Cerebellar nuclear complex (tissue), 1 donor: ENCODE data around the gene SPINK4.

Experiments
- DNase-seq, 2 experiments: peaks; one replicate each; lab custom pipeline; 2025; lab: John Stamatoyannopoulos, UW

SPINK4 gene

DNA sequence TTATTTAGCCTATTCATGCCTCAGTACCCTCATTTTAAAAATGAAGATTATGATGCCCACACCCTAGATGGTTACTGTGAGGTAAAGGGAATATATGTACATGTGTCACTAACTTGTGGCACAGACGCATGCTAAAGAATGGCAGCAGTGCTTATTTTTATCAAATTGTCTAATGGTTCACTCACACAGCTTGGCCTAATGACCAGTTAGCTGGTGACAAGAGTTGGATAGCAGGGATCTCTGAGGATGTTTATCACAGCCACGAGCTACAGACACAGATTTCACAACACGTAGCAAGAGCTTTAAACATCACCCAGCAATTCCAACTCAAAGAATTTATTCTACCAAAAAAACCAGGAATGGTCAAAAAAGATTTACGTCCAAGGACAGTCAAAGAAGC lies 17.3 kb downstream of the SPINK4 start:
- DNase-seq: no peak

DNA sequence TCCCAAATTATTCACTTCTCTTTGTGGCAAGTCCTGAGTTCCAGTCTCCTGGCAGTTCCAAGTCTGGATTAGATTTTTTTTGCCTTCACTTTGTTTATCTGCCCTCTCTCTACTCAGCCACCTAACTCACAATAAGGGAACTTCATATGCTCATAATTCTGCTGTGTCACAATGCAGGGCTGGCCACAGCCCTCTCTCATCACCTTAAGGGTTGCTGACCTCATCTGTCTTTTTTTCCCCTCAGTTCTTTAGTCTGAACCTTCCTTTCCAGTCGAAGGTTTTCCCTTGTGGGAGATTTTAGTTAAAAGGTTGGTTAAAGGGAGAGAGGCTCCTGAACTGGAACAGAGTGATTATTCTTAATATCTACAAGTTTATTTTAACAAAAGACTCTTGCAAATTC lies 20.4 kb downstream of the SPINK4 start:
- DNase-seq: no peak

DNA sequence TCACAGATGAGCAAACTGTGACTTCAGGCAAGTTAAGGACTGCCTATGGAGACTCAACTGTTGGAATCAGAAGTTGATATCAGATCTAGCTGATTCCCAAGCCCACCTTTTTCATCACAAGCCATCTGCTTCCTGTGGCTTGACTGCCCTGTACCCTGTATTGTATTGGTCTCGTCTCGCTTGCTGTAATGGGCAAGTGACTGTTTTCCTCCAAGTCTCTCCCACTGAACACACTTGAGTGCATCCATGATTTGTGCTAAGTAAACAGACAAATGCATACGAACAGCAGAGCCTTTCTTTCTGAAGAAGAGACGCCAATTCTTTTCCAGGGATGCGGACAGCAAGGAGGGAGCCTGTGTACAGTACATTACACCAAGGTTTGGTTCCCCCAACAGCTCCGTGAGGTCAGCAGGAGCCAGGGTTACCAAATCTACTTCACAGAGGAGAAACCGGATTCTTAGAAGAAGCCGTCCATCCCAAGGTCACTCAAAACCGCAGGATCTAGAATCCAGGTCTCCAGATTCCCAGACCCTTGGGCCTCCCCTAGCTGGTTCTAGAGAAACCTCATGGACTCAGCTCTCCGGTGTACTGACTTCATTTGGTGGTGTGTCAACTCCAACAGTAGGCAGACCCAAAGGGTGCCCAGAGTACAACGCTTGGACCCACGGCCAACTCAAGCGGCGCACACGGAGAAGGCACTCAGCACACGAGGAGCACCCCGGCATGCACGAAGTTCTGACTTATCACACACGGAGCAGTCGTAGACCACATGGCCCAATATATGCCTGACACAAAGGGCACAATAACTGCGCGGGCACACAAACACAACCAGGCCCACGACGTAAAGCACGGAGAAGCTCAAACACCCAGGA lies 23.4 kb downstream of the SPINK4 start:
- DNase-seq: no peak

DNA sequence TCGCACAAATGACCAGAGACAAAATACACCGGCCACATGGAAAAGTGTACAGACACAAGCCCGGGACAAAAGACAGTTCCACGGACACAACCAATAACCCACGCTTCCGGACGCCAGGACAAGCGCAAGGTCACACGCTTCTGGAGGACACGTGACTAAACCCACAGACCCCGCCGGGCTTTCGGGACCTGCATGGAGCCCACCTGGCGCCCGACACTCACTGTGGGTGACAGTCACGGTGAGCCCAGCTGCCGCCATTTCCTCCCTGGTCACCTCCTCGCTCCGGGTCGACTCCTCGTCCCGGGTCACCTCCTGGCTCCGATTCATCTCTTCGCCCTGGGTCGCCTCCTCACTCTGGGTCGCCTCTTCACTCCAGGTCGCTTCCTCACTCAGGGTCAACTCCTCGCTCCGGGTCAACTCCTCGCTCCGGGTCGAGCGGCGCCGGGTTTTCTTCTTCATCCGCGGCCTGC lies 24.1 kb downstream of the SPINK4 start:
- DNase-seq: no peak

DNA sequence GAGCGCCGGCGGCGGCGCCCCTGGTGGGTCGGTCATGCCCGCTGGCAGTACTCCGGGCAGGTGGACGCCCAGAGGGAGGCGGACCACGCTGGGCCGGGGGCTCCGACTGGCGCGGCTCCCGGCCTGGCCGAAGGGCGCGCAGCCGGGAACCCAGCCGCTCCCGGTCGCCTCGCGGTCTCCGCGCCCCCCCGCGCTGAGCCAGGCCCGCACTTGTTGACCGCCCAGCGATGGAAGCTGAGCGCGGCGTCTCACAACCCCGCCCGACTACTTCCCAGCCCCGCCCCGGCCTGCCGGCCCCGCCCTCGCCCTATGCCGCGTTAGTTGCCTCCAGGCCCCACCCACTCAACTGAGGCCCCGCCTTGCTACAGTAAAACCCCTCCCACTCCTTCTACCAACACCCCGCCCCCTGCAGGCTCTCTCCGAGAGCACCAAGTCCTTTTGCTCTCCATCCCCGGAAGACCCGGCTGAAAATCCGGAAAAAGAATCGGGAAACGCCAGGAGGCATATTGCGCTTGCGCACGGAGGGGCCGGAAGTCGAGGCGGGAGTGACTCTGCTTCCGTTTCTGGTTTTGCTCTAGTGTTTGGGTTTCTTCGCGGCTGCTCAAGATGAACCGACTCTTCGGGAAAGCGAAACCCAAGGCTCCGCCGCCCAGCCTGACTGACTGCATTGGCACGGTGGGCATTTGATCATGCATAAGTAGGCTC lies 24.7 kb downstream of the SPINK4 start, which contains the start of the genes BAG1 and CHMP5:
TSS of gene BAG1 (minus strand) at position 236 of the 705 bp plus-strand sequence.
TSS of gene CHMP5 (plus strand) at position 577 of the 705 bp plus-strand sequence. CDS start at position 607, 30 bp downstream.
- DNase-seq: peak; percentile 96 to 97

DNA sequence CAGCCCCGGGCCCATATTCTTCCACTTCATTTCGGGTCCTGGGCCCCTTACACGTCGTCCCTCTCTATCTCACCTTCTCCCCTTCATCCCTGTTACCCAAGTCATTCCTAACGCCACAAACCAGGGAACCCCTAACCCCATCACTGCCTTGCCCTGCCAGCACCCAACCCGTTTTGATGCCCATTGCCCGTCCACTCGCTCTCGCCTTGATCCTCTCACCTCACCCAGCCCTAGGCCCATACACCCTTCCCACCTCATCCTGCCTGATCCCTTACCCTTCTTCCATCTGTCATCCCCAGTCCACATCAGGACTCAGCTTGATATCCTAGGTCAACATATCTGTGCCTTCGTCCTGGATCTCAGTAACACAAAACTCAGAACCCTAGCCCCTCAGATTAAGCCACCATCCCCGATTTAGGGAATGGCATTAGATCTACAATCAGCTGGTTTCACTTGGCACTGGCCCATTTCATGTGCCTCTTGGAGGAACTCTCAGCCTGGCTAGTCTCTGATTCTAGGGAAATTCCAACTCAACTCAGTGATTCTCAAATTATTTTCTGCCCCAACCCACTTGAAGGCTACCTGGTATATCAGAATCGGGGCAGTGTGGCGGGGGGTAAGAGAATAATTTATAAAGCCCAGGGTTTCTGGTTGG lies 25.4 kb downstream of the SPINK4 start:
- DNase-seq: no peak

DNA sequence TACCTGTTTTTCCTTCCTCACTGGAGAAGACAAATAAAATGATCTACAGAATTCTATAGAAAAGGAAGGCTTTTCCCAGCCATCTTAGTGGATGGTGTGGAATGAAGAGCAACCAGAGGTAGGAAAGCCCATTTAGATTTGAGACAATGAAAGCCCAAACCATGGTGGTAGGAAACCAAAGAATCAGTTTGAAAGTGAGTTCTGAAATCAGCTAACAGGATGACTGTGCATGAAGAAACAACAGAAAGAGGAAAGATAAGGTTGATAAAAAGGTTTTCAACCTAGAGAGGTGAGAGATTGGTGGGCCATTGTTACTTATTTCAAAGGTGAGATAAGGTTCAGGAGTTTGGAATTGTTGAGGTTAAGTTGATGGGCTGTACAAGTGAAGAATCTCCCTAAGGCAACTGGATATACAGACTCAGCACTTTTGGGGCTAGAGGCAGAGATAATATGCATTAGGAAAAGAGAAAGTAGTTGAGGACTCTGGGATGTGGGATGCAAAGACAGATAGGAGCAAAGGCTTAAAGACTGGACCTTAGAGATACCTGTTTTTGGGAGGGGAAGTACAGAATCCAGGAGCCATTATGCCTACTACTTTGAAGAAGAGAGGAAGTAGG lies 27.3 kb downstream of the SPINK4 start:
- DNase-seq: no peak

DNA sequence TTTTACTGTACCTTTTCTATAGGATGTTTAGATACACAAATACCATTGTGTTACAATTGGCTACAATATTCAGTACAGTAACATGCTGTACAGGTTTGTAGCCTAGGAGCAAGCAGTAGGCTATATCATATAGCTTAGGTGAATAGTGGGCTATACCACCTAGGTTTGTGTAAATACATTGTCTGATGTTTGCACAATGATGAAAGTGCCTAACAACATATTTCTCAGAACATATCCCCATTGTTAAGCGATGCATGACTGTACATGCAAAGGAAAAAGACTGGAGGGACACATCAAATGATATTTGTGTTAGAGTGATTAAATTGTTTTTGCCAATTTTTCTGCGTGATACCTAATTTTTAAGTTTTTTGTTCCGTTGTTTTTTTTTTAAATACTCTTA lies 30.2 kb downstream of the SPINK4 start:
- no peak for DNase-seq

DNA sequence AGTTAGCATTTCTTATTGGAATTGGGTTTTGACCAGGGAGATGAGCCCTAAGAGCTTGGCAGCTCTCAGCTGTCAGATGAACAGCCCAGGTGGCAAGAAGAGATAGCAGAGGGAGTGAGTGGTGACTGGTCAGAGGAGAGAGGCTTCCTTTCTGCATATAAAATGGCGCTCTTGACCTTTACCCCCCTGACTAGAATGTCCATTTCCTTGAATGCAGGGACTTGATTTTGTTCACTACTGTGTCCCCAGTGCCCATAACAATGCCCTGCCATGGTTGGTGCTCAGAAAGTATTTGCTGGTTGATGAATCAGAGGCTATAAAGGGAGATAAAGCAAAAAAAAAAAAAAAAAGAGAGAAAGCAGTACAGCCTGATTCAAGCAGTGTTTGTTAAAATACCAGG lies 32.1 kb downstream of the SPINK4 start:
- no peak for DNase-seq

DNA sequence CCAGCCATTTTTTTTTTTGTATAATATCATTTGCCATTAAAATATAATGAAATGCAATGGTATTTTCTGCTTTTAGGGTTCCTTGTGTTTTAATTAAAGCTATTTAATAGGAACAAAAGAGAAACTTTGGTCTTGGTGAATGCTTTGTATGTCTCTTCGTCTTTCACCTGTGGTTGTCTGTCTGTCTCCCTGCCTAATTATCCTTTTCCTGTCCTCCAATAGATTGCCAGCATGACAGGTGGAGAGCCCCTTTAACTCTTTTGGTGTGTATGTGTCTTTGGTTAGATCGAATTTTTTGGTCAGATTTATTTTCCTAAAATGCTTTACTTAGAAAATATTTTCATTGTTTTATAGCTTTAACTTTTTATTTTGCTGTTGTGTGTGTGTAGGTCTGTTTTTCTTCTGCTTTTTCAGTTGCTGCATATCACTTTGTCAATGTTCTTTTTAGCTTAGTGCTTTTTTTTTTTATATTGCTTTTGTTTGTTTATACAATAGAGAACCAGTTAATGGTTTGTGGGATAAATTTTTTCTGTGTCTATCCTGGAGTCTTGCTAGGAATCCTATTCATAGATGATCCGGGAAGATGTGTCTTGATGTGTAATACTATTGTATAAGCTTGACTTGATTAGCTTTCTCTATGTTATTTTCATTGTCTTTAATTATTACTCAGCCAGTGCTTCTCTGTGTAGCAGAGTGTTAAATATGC lies 33.5 kb downstream of the SPINK4 start:
- no peak for DNase-seq

DNA sequence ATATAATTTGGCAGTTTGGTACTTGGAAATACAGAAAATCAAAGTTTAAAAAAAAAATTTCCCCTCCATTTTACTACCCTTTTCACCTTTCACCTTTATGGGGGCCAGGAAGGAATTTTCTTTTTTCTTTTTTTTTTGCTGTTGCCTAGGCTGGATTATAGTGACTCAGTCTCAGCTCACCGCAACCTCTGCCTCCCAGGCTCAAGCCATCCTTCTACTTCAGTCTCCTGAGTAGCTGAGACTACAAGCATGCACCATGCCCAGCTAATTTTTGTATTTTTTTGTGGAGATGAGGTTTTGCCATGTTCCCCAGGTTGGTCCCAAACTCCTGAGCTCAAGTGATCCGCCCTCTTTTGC lies 34.0 kb downstream of the SPINK4 start:
- no peak for DNase-seq

DNA sequence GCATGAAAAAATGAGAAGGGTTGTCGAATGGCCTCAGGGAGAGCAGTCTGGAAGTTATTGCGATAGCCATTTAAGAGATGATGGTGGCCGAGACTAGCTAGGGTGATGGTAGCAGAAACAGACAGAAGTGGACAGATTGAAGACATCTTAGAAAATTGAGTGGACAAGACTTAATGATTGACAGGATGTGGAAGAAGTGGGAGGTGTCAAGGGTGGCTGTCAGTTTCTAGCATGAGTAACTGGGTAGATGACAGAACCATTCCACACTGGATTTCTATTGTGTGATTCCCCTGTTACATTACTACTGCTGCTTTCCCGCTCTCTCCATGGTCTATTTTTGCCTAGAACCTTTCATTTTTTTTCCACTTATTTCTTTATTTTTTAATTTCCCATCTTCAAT lies 37.5 kb downstream of the SPINK4 start:
- DNase-seq: no peak

DNA sequence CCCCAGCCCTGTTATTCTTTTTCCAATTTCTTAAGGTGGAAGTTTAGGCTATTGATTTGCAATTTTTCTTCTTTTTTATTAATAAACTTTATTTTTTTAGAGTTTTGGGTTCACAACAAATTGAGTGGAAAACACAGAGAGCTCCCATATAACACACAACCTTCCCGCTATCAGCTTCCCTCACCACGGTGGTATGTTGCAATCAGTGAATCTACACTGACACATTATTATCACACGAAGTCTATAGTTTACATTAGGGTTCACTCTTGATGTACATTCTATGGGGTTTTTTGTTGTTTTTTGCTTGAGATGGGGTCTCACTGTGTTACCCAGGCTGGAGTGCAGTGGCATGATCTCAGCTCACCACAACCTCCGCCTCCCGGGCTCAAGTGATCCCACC lies 45.5 kb downstream of the SPINK4 start:
- no peak for DNase-seq

DNA sequence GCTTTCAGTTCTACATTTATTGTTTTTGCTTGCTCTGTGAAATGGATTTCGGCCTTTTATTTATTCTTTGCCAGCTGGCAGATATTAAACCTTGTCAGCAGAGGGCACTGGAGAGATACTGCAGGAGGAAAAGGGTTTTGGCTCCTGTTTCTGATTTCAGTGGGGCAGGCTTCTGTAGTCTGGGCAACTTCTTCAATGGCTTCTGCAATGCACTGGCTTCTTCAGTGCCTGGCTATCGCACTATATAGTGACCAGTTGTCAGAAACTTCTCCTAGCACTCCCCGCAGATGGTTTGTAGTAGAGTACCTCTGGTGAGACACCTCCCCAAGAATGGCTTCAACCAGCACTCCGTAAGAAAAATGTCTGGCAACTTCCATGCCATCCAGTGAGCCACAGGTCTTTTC lies 47.1 kb downstream of the SPINK4 start:
- DNase-seq: peak in 1 of 2 experiments; percentile 20

DNA sequence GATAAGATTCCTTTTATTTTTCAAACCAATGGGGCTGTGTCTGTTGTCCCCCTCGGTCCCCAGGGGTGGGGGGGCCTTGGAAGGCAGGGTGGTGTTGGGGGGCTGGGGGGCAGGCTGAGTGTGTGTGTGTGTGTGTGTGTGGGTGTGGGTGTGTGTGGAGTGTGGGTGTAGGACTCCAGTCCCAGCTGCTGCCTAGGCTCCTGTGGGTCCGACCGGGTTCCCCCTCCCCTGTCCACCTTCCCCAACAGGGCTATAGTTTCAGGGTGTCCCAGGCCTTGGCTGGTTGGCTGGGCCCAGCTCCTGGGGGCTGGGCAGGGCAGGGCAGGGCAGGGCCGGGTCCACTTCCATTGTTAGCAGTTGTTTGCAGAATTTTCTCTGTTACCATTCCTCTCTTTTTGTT lies 48.3 kb downstream of the SPINK4 start:
- DNase-seq: no peak

DNA sequence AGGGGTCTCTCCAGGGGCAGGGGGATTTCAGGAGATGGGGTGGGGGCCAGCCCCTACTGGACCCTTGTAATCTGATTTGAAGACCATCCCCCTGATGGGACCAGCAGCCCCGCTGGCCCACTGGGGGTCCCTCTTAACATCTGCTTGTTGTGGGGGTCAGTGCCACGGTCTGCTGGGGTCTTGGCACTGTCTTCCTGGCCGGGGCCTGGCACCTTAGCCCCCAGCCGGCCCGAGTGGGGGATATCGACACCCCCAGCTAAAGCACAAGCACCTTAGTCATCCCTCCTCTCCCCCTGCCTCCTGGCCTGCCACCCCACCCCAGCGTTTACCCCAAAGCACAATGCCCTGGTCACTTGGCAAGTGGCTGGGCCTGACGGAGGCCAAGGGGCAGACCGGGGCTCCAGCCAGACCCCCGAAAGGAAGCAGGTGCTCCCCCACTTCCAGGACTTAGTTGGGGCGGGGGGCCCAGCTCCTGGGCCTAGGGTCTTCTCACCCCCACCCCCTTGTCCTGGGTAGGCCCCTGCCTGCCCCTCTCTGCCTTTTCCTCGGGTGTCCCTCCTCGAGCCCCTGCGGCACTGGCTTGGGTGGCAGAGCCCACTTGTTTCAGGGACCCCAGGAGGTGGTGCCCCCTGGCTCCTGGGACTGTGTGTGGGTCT lies 49.0 kb downstream of the SPINK4 start:
- no peak for DNase-seq

DNA sequence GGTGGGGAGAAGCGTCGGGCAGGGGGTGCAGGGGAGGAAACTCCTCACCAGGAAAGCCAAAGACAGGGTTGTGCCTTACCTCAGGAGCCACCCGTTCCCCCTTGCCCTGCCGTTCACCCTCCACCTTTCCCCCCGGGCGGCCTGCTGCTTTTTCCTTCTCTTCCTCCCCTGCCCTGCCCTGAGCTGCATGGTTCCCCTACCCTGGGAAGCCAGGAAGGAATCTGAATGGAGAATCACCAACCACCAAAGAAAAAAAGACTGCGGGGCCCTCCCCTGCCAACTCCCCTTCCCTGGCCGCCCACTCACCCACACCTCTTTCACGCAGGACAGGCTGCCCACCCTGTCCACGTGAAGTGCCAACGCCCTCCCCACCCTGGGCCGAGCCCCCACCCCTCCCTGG lies 49.5 kb downstream of the SPINK4 start:
- no peak for DNase-seq

DNA sequence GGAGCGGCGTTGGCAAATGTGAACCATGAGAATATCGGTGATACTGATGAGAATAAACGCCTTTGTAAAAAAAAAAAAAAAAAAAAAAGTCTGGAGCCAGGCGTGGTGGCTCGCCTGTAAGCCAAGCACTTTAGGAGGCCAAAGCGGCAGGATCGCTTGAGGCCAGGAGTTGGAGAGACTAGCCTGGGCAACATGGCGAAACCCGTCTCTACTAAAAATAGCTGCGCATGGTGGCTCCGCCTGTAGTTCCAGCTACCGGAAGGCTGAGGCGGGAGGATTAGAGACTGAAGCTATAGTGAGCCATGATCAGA lies 49.9 kb downstream of the SPINK4 start:
- peak in 1 of 2 experiments; percentile 75 for DNase-seq

DNA sequence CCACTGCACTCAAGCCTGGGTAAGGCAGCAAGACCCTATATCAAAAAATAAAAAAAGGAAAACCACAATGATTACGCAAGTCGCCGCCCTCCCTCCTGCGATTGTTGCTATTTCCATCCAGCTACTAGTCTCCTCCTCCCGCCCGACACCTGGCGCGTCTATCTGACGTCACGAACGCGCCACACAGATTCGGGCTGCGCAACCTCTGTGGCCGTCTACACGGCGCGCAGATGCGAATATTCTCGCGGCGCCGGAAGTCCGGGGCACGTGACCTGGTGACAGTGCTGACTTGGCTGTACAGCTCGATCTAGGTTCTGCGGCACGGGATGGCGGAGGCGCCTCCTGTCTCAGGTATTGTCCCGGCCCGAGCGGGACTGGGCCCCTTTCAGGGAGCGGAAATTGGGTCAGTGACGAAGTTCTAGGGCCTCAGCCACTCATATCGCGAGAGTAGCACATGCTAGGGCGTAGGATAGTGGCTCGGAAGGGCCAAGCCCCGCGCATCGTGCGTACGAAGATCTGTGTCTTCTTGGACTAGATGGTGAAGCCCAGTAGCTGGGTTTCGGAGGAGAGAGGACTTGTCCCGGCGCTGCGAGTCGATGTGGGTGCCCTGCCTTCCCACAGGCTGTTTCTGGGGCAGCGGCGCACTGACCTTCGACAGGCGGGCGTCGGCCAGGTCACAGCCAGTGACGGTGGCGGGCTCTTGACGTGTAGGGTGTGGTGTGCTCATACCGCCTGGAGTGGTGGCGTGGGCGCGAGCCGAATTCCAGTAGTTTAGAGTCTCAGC lies 50.5 kb downstream of the SPINK4 start, which contains the start of gene NFX1:
TSS of gene NFX1 (plus strand) at position 270 of the 784 bp plus-strand sequence. CDS start at position 327, 57 bp downstream.
- peak; percentile 75 to 77 for DNase-seq

DNA sequence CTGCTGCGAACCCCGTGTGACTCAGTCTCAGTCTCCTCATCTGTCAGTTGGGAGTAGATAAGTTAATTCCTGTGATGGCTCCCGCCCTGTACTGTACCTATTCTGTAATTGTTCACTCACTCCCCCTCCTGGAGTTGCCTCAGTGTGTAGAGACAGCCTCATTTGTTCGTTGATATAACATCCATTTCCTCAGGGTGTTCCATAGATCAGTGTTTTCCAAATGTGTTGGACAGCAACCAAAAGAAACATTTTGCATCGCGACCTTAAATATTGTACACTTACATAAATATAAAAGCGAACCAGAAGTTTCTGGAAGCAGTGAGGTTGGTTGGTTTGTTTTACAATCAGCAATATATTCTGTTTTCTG lies 51.0 kb downstream of the SPINK4 start:
- DNase-seq: no peak
